ENCODE measurements around the gene CUEDC1.
"Not testable (repeated sequence)": the region's sequence is repeated elsewhere in the genome, so short reads cannot be mapped to it uniquely, and the experiment has no call there.

The CUEDC1 gene

GRCh38 chr17:57925361-57925990, 29.7 kb downstream of the CUEDC1 start:
- Mint-ChIP-seq H3K4me3 (no peak overlapping the region), H3K27me3 (ENCODE audit: low read depth) (peaks cover 17% of the 10 kb centered on the region), H3K4me1 (ENCODE audit: low read depth) (peaks cover 2% of the 10 kb centered on the region), H3K27ac (no peak overlapping the region), H3K9me3 (no peaks in the 10 kb centered on the region), H3K36me3 (ENCODE audit: low read depth) (no peaks in the 10 kb centered on the region)

- Mint-ChIP-seq H3K4me1 (ENCODE audit: low read depth) (peaks cover 2% of the 10 kb centered on the region), H3K27me3 (ENCODE audit: low read depth) (peaks cover 23% of the 10 kb centered on the region), H3K27ac (no peak overlapping the region), H3K9me3 (no peaks in the 10 kb centered on the region), H3K4me3 (no peak overlapping the region), H3K36me3 (ENCODE audit: low read depth) (no peaks in the 10 kb centered on the region)
Observed at GRCh38 chr17:57924677-57925076, 30.5 kb downstream of the CUEDC1 start.

GRCh38 chr17:57923182-57923872, 31.9 kb downstream of the CUEDC1 start:
- H3K27ac Mint-ChIP-seq = no peak overlapping the region
- peaks cover 23% of the 10 kb centered on the region for H3K27me3 Mint-ChIP-seq (ENCODE audit: low read depth)
- no peaks in the 10 kb centered on the region for H3K9me3 Mint-ChIP-seq
- no peaks in the 10 kb centered on the region for H3K36me3 Mint-ChIP-seq (ENCODE audit: low read depth)
- H3K4me3 Mint-ChIP-seq = no peak overlapping the region
- H3K4me1 Mint-ChIP-seq (ENCODE audit: low read depth) = peaks cover 2% of the 10 kb centered on the region

GRCh38 chr17:57922745-57923144, 32.5 kb downstream of the CUEDC1 start:
- H3K36me3 Mint-ChIP-seq (ENCODE audit: low read depth); H3K4me1 Mint-ChIP-seq (ENCODE audit: low read depth); H3K27ac Mint-ChIP-seq; H3K9me3 Mint-ChIP-seq; H3K4me3 Mint-ChIP-seq: not testable (repeated sequence)
- H3K27me3 Mint-ChIP-seq (ENCODE audit: low read depth) = peaks cover 22% of the 10 kb centered on the region

- Mint-ChIP-seq H3K27me3 (ENCODE audit: low read depth) (peaks cover 18% of the 10 kb centered on the region), H3K27ac (no peak overlapping the region)
Observed at GRCh38 chr17:57920916-57921703, 34.1 kb downstream of the CUEDC1 start.

GRCh38 chr17:57919918-57920317, 35.3 kb downstream of the CUEDC1 start:
- Mint-ChIP-seq H3K27ac (no peak overlapping the region), H3K4me1 (ENCODE audit: low read depth) (peaks cover 2% of the 10 kb centered on the region), H3K27me3 (ENCODE audit: low read depth) (peaks cover 14% of the 10 kb centered on the region), H3K9me3 (no peaks in the 10 kb centered on the region), H3K4me3 (no peak overlapping the region), H3K36me3 (ENCODE audit: low read depth) (no peaks in the 10 kb centered on the region)

More at GRCh38 chr17:57920916-57921703, 34.1 kb downstream of the CUEDC1 start:
- Mint-ChIP-seq H3K4me3 (no peak overlapping the region), H3K4me1 (ENCODE audit: low read depth) (peaks cover 2% of the 10 kb centered on the region), H3K9me3 (no peaks in the 10 kb centered on the region), H3K36me3 (ENCODE audit: low read depth) (no peaks in the 10 kb centered on the region)

- Mint-ChIP-seq H3K9me3 (no peaks in the 10 kb centered on the region), H3K4me1 (ENCODE audit: low read depth) (peaks cover under 1% of the 10 kb centered on the region), H3K27me3 (ENCODE audit: low read depth) (peaks cover 14% of the 10 kb centered on the region), H3K27ac (no peak overlapping the region), H3K4me3 (no peak overlapping the region), H3K36me3 (ENCODE audit: low read depth) (no peaks in the 10 kb centered on the region)
Observed at GRCh38 chr17:57918017-57918895, 37.0 kb downstream of the CUEDC1 start.

- Mint-ChIP-seq H3K4me3 (no peak overlapping the region), H3K27me3 (ENCODE audit: low read depth) (peaks cover 14% of the 10 kb centered on the region), H3K4me1 (ENCODE audit: low read depth) (no peaks in the 10 kb centered on the region), H3K27ac (no peak overlapping the region), H3K9me3 (no peaks in the 10 kb centered on the region), H3K36me3 (ENCODE audit: low read depth) (no peaks in the 10 kb centered on the region)
Observed at GRCh38 chr17:57916925-57917858, 38.0 kb downstream of the CUEDC1 start.

- H3K36me3 Mint-ChIP-seq (ENCODE audit: low read depth) = no peaks in the 10 kb centered on the region
- no peaks in the 10 kb centered on the region for H3K4me1 Mint-ChIP-seq (ENCODE audit: low read depth)
- no peak overlapping the region for H3K4me3 Mint-ChIP-seq
- peaks cover 11% of the 10 kb centered on the region for H3K27me3 Mint-ChIP-seq (ENCODE audit: low read depth)
- no peak overlapping the region for H3K27ac Mint-ChIP-seq
- no peaks in the 10 kb centered on the region for H3K9me3 Mint-ChIP-seq
Observed at GRCh38 chr17:57915985-57916757, 39.0 kb downstream of the CUEDC1 start.

- Mint-ChIP-seq H3K9me3 (no peaks in the 10 kb centered on the region), H3K4me1 (ENCODE audit: low read depth) (no peaks in the 10 kb centered on the region), H3K27ac (no peak overlapping the region), H3K27me3 (ENCODE audit: low read depth) (peaks cover 10% of the 10 kb centered on the region), H3K4me3 (no peak overlapping the region), H3K36me3 (ENCODE audit: low read depth) (no peaks in the 10 kb centered on the region)
Observed at GRCh38 chr17:57915544-57915943, 39.7 kb downstream of the CUEDC1 start.

GRCh38 chr17:57914273-57915142, 40.7 kb downstream of the CUEDC1 start:
- no peaks in the 10 kb centered on the region for H3K4me1 Mint-ChIP-seq (ENCODE audit: low read depth)
- H3K27me3 Mint-ChIP-seq (ENCODE audit: low read depth) = peaks cover 14% of the 10 kb centered on the region
- H3K36me3 Mint-ChIP-seq (ENCODE audit: low read depth) = no peaks in the 10 kb centered on the region
- no peak overlapping the region for H3K4me3 Mint-ChIP-seq
- H3K27ac Mint-ChIP-seq = no peak overlapping the region
- no peaks in the 10 kb centered on the region for H3K9me3 Mint-ChIP-seq

GRCh38 chr17:57913575-57914272, 41.5 kb downstream of the CUEDC1 start:
- Mint-ChIP-seq H3K27ac (no peak overlapping the region), H3K4me3 (no peak overlapping the region), H3K36me3 (ENCODE audit: low read depth) (no peaks in the 10 kb centered on the region), H3K4me1 (ENCODE audit: low read depth) (no peaks in the 10 kb centered on the region), H3K9me3 (no peaks in the 10 kb centered on the region), H3K27me3 (ENCODE audit: low read depth) (peaks cover 18% of the 10 kb centered on the region)
